ENCODE measurements around the gene CD300C. TPM values are rescaled to one million over a fixed set of nuclear protein-coding genes. Genes with fewer than 3 reads are reported as not detected.

The CD300C gene
- total RNA-seq, 2 donors from 2014 or later, result 0.35 to 1.1 TPM

GRCh38 chr17:74573169-74573568 is 27.3 kb upstream of the CD300C start:
- H3K4me3 ChIP-seq, result no peak overlapping the region
- no peaks in the 10 kb centered on the region for H3K36me3 ChIP-seq
- no peaks in the 10 kb centered on the region for H3K9me3 ChIP-seq
- H3K27me3 ChIP-seq, result no peaks in the 10 kb centered on the region
- no peak for TF ChIP-seq CTCF (IDR thresholded peaks at IDR 0.05)
- no peaks in the 10 kb centered on the region for H3K4me1 ChIP-seq
- H3K9ac ChIP-seq (ENCODE audit: low read depth in 2 of 2, low read length in 2 of 2), result no peak overlapping the region
- intact Hi-C loops (cut with DNase I), result no loop called here
- DNase-seq, result no peak
- no peak overlapping the region for H3K27ac ChIP-seq

GRCh38 chr17:74571621-74572270 is 25.8 kb upstream of the CD300C start:
- H3K9ac ChIP-seq (ENCODE audit: low read depth in 2 of 2, low read length in 2 of 2), result no peak overlapping the region
- no peaks in the 10 kb centered on the region for H3K36me3 ChIP-seq
- TF ChIP-seq CTCF (IDR thresholded peaks at IDR 0.05), result no peak
- no peak overlapping the region for H3K27ac ChIP-seq
- no peaks in the 10 kb centered on the region for H3K4me1 ChIP-seq
- H3K27me3 ChIP-seq, result no peaks in the 10 kb centered on the region
- DNase-seq, result no peak
- H3K9me3 ChIP-seq, result no peaks in the 10 kb centered on the region
- intact Hi-C loops (cut with DNase I), result no loop called here
- no peak overlapping the region for H3K4me3 ChIP-seq

GRCh38 chr17:74569020-74570003 is 23.4 kb upstream of the CD300C start:
- H3K9me3 ChIP-seq, result no peaks in the 10 kb centered on the region
- no peaks in the 10 kb centered on the region for H3K36me3 ChIP-seq
- no peak overlapping the region for H3K27ac ChIP-seq
- no peaks in the 10 kb centered on the region for H3K4me1 ChIP-seq
- intact Hi-C loops (cut with DNase I), result loop anchor here (5.0 kb wide), 1 partner anchor 38 kb away; no protein-coding TSS in a partner anchor
- no peak for TF ChIP-seq CTCF (IDR thresholded peaks at IDR 0.05)
- no peaks in the 10 kb centered on the region for H3K27me3 ChIP-seq
- no peak overlapping the region for H3K4me3 ChIP-seq
- peak; percentile 32 for DNase-seq
- H3K9ac ChIP-seq (ENCODE audit: low read depth in 2 of 2, low read length in 2 of 2), result no peak overlapping the region

GRCh38 chr17:74568106-74568873 is 22.4 kb upstream of the CD300C start:
- no peaks in the 10 kb centered on the region for H3K4me1 ChIP-seq
- H3K27ac ChIP-seq, result no peak overlapping the region
- no peak overlapping the region for H3K9ac ChIP-seq (ENCODE audit: low read depth in 2 of 2, low read length in 2 of 2)
- TF ChIP-seq CTCF (IDR thresholded peaks at IDR 0.05), result no peak
- H3K27me3 ChIP-seq, result no peaks in the 10 kb centered on the region
- no peaks in the 10 kb centered on the region for H3K9me3 ChIP-seq
- no peak overlapping the region for H3K4me3 ChIP-seq
- H3K36me3 ChIP-seq, result no peaks in the 10 kb centered on the region
- intact Hi-C loops (cut with DNase I), result loop anchor here (5.0 kb wide), 1 partner anchor 39 kb away; no protein-coding TSS in a partner anchor
- DNase-seq, result no peak

- no peaks in the 10 kb centered on the region for H3K4me1 ChIP-seq
- H3K36me3 ChIP-seq, result no peaks in the 10 kb centered on the region
- no peak for DNase-seq
- H3K9me3 ChIP-seq, result no peaks in the 10 kb centered on the region
- no peak for TF ChIP-seq CTCF (IDR thresholded peaks at IDR 0.05)
- no peak within 1 kb of the TSS for H3K4me3 ChIP-seq
- no peaks in the 10 kb centered on the region for H3K27me3 ChIP-seq
- intact Hi-C loops (cut with DNase I), result loop anchor here (5.0 kb wide), 1 partner anchor 40 kb away; no protein-coding TSS in a partner anchor
- no peak within 1 kb of the TSS for H3K9ac ChIP-seq (ENCODE audit: low read depth in 2 of 2, low read length in 2 of 2)
- no peak within 1 kb of the TSS for H3K27ac ChIP-seq
Observed at GRCh38 chr17:74567397-74567796, 21.5 kb upstream of the CD300C start, which contains the start of gene CD300H. Gene CD300H (minus strand): TSS chr17:74567509.
